ENCODE results near the gene IL27RA.

GRCh38 chr19:14031719-14032480, at the start of gene IL27RA:
- TF ChIP-seq EP300 (IDR thresholded peaks at IDR 0.05) (no peak), CTCF (IDR thresholded peaks at IDR 0.05) (peak; percentile 40 to 55 (median 51)), POLR2AphosphoS5 (IDR thresholded peaks at IDR 0.05) (peak in 1 of 2 donors; percentile 15)

Data from esophagus muscularis mucosa (tissue), 4 donors.